ENCODE results near the gene KCP. TPM values are rescaled to one million over a fixed set of nuclear protein-coding genes. Genes with fewer than 3 reads are reported as not detected.

Gene KCP
- total and polyA plus RNA-seq, 8 donors, result 0.73 to 2.3 (median 1.6) TPM; not detected in 5

DNA sequence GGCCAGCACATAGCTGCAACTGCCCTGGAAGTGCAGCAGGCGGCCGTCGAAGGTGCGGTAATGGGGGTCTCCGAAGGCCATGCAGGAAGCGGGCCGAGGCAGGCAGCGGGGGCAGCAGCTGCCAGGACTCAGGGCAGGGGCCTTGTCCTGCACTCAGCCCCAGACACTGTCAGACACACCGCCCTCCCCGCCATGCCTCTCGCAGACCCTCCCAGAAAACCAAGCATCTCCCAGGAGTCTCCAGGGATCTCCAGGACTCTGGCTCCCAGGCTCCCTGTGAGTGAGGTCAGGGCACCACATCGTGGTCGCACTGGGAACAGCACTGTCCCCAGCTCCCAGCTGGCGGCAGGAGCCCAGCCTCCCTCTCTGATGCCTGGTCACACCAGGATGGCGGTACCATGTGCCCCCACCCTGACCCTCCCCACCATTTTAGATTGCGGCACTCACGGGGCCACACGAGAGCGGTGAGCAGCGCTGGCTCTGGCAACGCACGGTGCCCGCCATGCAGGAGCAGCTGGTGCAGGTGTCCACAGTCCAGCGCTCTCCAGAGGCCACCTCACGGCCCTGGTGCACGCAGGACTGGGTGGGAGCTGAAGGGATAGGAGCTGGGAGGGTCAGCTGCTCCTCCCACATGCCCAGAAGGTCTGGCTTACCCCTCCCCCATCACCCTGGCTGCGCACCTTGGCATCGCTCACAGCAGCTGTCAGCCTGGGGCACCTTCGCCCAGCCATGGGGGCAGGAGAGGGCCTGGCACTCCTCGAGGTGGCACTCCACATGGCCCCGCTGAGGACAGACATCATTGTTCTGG lies 30.4 kb downstream of the KCP start:
- WGBS, 5 donors, result 44 to 50% (median 47%) methylated on average over 20 to 31 of the region's 31 CpGs
- intact Hi-C loops (cut with DNase I; ENCODE audit: low total_unique reads), result loop anchor here (10.0 kb wide), 1 partner anchor 275 kb away; no protein-coding TSS in a partner anchor

DNA sequence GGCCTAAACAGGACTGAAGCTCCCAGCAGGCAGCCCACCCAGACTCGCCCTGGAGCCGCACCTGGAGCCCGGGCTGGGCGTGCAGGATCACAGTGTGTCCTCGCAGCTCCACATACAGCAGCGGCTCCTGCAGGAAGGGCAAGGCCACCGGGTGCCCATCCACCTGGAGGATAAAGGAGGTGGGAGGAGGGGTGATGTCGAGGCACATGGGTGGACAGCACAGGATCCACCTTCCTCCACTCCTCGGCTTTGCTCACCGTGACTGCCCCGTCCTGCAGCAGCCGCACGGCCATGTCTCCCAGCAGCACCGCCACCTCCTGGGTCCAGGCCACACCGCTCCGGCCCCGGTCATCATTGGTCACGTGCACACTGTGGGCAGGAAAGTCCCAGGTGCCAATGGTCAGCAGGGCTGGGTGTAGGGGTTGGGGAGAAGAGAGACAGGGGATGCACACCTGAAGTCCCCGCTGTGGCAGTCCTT lies 31.0 kb downstream of the KCP start:
- TF ChIP-seq POLR2A (IDR thresholded peaks at IDR 0.05) (no peak), POLR2AphosphoS5 (IDR thresholded peaks at IDR 0.05) (no peak), EP300 (IDR thresholded peaks at IDR 0.05) (no peak)
- TF ChIP-seq, protein P1, sequence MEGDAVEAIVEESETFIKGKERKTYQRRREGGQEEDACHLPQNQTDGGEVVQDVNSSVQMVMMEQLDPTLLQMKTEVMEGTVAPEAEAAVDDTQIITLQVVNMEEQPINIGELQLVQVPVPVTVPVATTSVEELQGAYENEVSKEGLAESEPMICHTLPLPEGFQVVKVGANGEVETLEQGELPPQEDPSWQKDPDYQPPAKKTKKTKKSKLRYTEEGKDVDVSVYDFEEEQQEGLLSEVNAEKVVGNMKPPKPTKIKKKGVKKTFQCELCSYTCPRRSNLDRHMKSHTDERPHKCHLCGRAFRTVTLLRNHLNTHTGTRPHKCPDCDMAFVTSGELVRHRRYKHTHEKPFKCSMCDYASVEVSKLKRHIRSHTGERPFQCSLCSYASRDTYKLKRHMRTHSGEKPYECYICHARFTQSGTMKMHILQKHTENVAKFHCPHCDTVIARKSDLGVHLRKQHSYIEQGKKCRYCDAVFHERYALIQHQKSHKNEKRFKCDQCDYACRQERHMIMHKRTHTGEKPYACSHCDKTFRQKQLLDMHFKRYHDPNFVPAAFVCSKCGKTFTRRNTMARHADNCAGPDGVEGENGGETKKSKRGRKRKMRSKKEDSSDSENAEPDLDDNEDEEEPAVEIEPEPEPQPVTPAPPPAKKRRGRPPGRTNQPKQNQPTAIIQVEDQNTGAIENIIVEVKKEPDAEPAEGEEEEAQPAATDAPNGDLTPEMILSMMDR (IDR thresholded peaks at IDR 0.05), result no peak
- Histone ChIP-seq H3K27me3 (no peaks in the 10 kb centered on the region), H3K9me3 (no peaks in the 10 kb centered on the region), H3K4me1 (peaks cover 0 to 5% (median 0%) of the 10 kb centered on the region in 4 donors), H3K36me3 (no peaks in the 10 kb centered on the region), H3K4me3 (no peak overlapping the region), H3K27ac (no peak overlapping the region)
- intact Hi-C loops (cut with DNase I; ENCODE audit: low total_unique reads), result no loop called here
- no peak for DNase-seq
- 70 to 85% (median 85%) methylated on average over 14 to 19 of the region's 19 CpGs for WGBS, 5 donors

More for the DNA sequence above, 30.4 kb downstream of the KCP start:
- DNase-seq, result peak; percentile 69 to 89
- H3K36me3 ChIP-seq, result no peaks in the 10 kb centered on the region
- TF ChIP-seq, protein P1 (IDR thresholded peaks at IDR 0.05), result peak in 5 of 7 experiments; percentile 69 to 87 (median 75)
- no peak for TF ChIP-seq POLR2AphosphoS5 (IDR thresholded peaks at IDR 0.05)
- no peak for TF ChIP-seq POLR2A (IDR thresholded peaks at IDR 0.05)
- peaks cover 0 to 3% (median 0%) of the 10 kb centered on the region in 3 donors for H3K27me3 ChIP-seq
- H3K4me3 ChIP-seq, result no peak overlapping the region
- H3K27ac ChIP-seq, result no peak overlapping the region
- peaks cover 0 to 5% (median 0%) of the 10 kb centered on the region in 4 donors for H3K4me1 ChIP-seq
- H3K9me3 ChIP-seq, result no peaks in the 10 kb centered on the region

DNA sequence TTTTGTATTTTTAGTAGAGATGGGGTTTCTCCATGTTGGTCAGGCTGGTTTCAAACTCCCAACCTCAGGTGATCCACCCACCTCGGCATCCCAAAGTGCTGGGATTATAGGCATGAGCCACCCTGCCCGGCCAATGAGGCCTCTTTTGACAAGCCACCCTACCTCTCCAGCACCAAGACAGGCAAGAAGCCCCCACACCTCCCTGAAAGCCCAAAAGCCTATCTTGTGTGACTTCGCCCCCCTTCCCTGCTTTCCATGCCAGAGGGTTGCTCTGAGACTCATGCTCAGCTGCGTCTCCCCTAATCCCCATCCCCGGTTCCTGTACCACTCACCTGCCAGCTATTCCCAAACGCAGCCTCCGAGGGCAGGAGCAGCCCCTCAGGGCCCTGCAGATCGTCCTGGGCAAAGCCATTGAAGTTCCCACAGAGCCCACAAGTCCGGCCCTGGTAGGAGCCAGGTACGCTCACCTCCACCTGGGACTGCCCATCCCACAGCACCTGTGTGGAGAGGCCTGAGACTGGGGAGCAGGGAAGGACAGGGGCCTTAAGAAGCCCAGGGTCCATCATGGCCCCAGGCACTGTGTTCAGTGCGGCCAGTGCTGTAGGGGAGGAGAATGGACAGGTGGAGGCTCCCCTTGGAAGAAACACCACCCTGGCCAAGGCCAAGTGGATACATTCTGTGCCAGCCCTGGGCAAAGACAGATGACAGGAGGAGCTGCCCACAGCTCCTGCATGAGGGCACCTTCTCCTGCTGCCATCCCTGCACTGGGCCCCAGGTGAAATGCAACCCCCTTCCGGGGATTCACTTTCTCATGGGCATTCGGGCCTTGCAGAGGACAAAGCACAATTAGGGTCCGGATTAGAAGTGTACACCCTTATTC lies 32.0 kb downstream of the KCP start:
- Histone ChIP-seq H3K9me3 (no peaks in the 10 kb centered on the region), H3K27me3 (peaks cover 0 to under 1% (median 0%) of the 10 kb centered on the region in 3 donors), H3K4me1 (peaks cover 0 to 5% (median 0%) of the 10 kb centered on the region in 4 donors), H3K4me3 (no peak overlapping the region), H3K27ac (no peak overlapping the region), H3K36me3 (no peaks in the 10 kb centered on the region)
- intact Hi-C loops (cut with DNase I; ENCODE audit: low total_unique reads), result no loop called here
- no peak for TF ChIP-seq EP300 (IDR thresholded peaks at IDR 0.05)
- TF ChIP-seq POLR2A (IDR thresholded peaks at IDR 0.05), result no peak
- no peak for TF ChIP-seq POLR2AphosphoS5 (IDR thresholded peaks at IDR 0.05)
- TF ChIP-seq, protein P1 (IDR thresholded peaks at IDR 0.05), result no peak
- 90 to 93% (median 92%) methylated on average over 12 to 14 of the region's 14 CpGs for WGBS, 5 donors
- no peak for DNase-seq

DNA sequence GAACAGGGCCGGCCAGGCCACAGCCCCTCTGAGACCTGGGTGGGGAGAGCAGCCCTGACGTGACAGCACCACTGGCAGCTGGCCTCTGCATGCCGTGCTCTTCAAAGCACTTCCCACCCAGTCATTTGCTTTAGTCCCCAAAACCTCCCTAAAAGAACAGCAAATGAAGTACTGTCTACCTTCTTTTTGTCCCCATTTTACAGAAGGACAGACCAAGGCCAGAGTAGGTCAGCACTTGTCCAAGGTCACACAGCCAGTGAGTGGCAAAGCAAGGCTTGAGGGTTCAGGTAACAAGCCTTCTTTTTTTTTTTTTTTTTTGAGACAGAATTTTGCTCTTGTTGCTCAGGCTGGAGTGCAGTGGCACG lies 32.8 kb downstream of the KCP start:
- 66 to 92% (median 80%) methylated on average over 4 of the region's 4 CpGs for WGBS, 5 donors
- TF ChIP-seq POLR2AphosphoS5 (IDR thresholded peaks at IDR 0.05) (no peak), POLR2A (IDR thresholded peaks at IDR 0.05) (no peak), EP300 (IDR thresholded peaks at IDR 0.05) (no peak)
- TF ChIP-seq, protein P1 (IDR thresholded peaks at IDR 0.05), result no peak
- no peaks in the 10 kb centered on the region for H3K36me3 ChIP-seq
- no peak for DNase-seq
- peaks cover 0 to 5% (median 0%) of the 10 kb centered on the region in 4 donors for H3K4me1 ChIP-seq
- H3K9me3 ChIP-seq, result no peaks in the 10 kb centered on the region
- H3K27ac ChIP-seq, result no peak overlapping the region
- peaks cover 0 to 3% (median 0%) of the 10 kb centered on the region in 3 donors for H3K27me3 ChIP-seq
- H3K4me3 ChIP-seq, result no peak overlapping the region
- intact Hi-C loops (cut with DNase I; ENCODE audit: low total_unique reads), result no loop called here

Data from stomach (tissue), 9 donors.